Hepatocyte (in vitro differentiated cells): Measurements from ENCODE around the gene CCRL2. TPM values are rescaled to one million over a fixed set of nuclear protein-coding genes. Genes with fewer than 3 reads are reported as not detected.

Source experiments
- DNase-seq: peaks from one replicate; pipeline ENCODE4 v3.0.0-alpha.2; 2016; ENCODE audit warnings: low spot score
- H2AFZ ChIP-seq: fragments of 200-600 bp; sonication (generic); 2 replicates; pipeline ENCODE4 v1.6.0; 2016; ENCODE audit warnings: antibody characterized with exemption, mild to moderate bottlenecking
- H3K27ac ChIP-seq: fragments of 200-600 bp; sonication (generic); 2 replicates; pipeline ENCODE4 v1.5.1; 2016; ENCODE audit warnings: mild to moderate bottlenecking
- H3K27me3 ChIP-seq: fragments of 200-600 bp; sonication (generic); 2 replicates; pipeline ENCODE4 v1.6.1; 2016
- H3K36me3 ChIP-seq: fragments of 200-600 bp; sonication (generic); replicated peaks from 2 replicates; pipeline ENCODE4 v1.5.1; 2016; ENCODE audit warnings: low read depth; ENCODE audit not compliant: insufficient read depth
- H3K4me1 ChIP-seq: fragments of 200-600 bp; sonication (generic); 2 replicates; pipeline ENCODE4 v1.5.1; 2016; ENCODE audit warnings: mild to moderate bottlenecking, moderate library complexity; ENCODE audit not compliant: insufficient read depth
- H3K4me2 ChIP-seq: fragments of 200-600 bp; sonication (generic); 2 replicates; pipeline ENCODE4 v1.6.0; 2016
- H3K4me3 ChIP-seq: fragments of 200-600 bp; sonication (generic); 2 replicates; pipeline ENCODE4 v1.5.1; 2016; ENCODE audit warnings: mild to moderate bottlenecking
- H3K79me2 ChIP-seq: fragments of 200-600 bp; sonication (generic); 2 replicates; pipeline ENCODE4 v1.6.0; 2017; ENCODE audit warnings: mild to moderate bottlenecking
- H3K9me2 ChIP-seq: fragments of 200-600 bp; sonication (generic); replicated peaks from 2 replicates; pipeline ENCODE4 v1.6.0; 2017; ENCODE audit warnings: mild to moderate bottlenecking; ENCODE audit not compliant: insufficient read depth
- H3K9me3 ChIP-seq: fragments of 200-600 bp; sonication (generic); 2 replicates; pipeline ENCODE4 v1.5.1; 2016; ENCODE audit warnings: low read depth, mild to moderate bottlenecking
- H4K20me1 ChIP-seq: fragments of 200-600 bp; sonication (generic); 2 replicates; pipeline ENCODE4 v1.6.0; 2016; ENCODE audit warnings: mild to moderate bottlenecking; ENCODE audit not compliant: insufficient read depth, poor library complexity, severe bottlenecking
- EZH2 ChIP-seq: fragments of 200-600 bp; sonication (generic); IDR thresholded peaks from 2 replicates; pipeline ENCODE4 v1.6.1; 2016; ENCODE audit warnings: antibody characterized with exemption, mild to moderate bottlenecking, borderline replicate concordance
- EZH2phosphoT487 ChIP-seq: fragments of 200-600 bp; sonication (generic); IDR thresholded peaks from one replicate; pipeline ENCODE4 v1.6.1; 2018; ENCODE audit warnings: antibody characterized with exemption, mild to moderate bottlenecking, low read depth, moderate library complexity; ENCODE audit not compliant: unreplicated experiment, severe bottlenecking
- WGBS: methylation state at CpG from one replicate; pipeline ENCODE4 v1.1.6; 2016; ENCODE audit warnings: low lambda C conversion rate; ENCODE audit errors: missing lambda C conversion rate; 5-methylcytosine and 5-hydroxymethylcytosine counted together
- polyA plus RNA-seq: library from polyadenylated mRNA; unstranded; fragments of >200 nt; fragmentation: Nextera tagmentation; extraction: Ambion mirVana; gene quantifications from 2 replicates; pipeline ENCODE4 v1.2.1, GENCODE V29; 2016
- total RNA-seq: library from RNA; depleted of rRNA; stranded (reverse); fragments of >200 nt; gene quantifications from 2 replicates; pipeline ENCODE4 v1.2.3, GENCODE V29; 2014
- TF ChIP-seq, protein P1 (sequence below): fragments of 200-600 bp; sonication (generic); IDR thresholded peaks from 2 replicates; pipeline ENCODE4 v1.5.1; 2016; ENCODE audit warnings: antibody characterized with exemption, mild to moderate bottlenecking; ENCODE audit not compliant: poor library complexity

CCRL2 gene
- total and polyA plus RNA-seq, 2 experiments from 2014 or later, result 1.5 to 4.0 TPM

DNA sequence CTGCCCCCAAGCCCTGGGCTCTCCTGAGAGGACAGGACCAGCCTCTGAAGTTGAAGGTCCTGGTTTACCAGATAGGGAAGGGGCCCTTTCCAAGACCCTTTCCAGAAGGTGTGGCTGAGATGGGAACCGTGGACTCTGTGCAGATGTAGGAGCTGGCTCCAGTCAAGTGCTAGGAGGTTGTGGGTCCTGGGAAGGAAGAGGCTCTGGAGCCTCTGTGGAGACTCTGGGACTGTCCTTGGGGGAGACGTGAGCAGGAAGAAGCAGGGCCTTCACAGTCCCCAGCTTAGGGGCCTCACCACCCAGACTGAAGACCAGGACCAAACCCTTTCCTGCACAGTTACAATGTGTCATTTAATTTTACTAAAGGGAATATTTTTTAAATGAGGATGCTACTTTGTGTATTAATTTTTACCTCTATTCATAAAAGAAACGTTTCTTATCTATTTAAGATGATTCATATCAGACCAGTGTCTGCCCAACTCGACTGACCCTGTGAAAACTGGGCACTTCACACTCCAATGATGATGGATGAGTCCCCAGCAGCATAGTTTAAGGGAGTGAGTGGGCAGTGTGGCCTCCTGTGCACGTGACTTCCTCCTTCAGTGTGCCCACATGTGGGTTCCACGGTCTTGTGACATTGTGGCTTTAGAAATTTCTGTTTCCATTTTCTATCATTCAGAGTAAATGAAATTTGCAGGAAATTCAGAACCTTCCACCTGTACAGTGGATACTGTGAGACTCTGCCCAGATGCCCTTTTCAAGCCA, 11.1 kb upstream of the CCRL2 start:
- no peaks in the 10 kb centered on the region for H4K20me1 ChIP-seq
- no peak for DNase-seq
- H3K9me2 ChIP-seq, result no peaks in the 10 kb centered on the region
- H2AFZ ChIP-seq, result no peak overlapping the region
- no peaks in the 10 kb centered on the region for H3K4me1 ChIP-seq
- H3K27ac ChIP-seq, result no peak overlapping the region
- no peak overlapping the region for H3K4me3 ChIP-seq
- H3K9me3 ChIP-seq, result no peaks in the 10 kb centered on the region
- H3K27me3 ChIP-seq, result peaks cover 16% of the 10 kb centered on the region
- TF ChIP-seq EZH2phosphoT487, result no peak
- no peak for TF ChIP-seq EZH2
- TF ChIP-seq, protein P1, sequence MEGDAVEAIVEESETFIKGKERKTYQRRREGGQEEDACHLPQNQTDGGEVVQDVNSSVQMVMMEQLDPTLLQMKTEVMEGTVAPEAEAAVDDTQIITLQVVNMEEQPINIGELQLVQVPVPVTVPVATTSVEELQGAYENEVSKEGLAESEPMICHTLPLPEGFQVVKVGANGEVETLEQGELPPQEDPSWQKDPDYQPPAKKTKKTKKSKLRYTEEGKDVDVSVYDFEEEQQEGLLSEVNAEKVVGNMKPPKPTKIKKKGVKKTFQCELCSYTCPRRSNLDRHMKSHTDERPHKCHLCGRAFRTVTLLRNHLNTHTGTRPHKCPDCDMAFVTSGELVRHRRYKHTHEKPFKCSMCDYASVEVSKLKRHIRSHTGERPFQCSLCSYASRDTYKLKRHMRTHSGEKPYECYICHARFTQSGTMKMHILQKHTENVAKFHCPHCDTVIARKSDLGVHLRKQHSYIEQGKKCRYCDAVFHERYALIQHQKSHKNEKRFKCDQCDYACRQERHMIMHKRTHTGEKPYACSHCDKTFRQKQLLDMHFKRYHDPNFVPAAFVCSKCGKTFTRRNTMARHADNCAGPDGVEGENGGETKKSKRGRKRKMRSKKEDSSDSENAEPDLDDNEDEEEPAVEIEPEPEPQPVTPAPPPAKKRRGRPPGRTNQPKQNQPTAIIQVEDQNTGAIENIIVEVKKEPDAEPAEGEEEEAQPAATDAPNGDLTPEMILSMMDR, result no peak
- H3K79me2 ChIP-seq, result no peaks in the 10 kb centered on the region
- no peak overlapping the region for H3K4me2 ChIP-seq
- no peaks in the 10 kb centered on the region for H3K36me3 ChIP-seq
- 82% methylated on average over 6 of the region's 6 CpGs for WGBS

DNA sequence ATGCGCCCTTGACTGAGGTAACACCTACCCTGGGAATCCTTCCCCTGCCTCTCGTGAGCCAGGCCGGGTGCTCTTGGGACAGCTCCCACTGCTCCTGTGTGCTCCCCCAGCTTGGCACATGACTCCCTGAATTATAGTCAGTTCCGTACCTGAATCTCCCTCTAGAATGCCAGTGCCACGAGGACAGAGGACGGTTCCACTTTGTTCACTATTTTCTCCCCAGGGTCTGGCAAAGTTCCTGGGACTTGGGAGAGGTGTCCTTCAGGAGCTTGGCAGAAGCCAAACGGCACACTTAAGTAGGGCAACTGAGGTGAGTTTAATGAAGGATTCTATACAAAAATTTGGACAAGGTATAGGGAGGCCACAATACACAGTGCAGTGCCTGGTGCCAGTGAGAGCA, 9.9 kb upstream of the CCRL2 start:
- H3K79me2 ChIP-seq, result no peaks in the 10 kb centered on the region
- H3K36me3 ChIP-seq, result no peaks in the 10 kb centered on the region
- H4K20me1 ChIP-seq, result no peaks in the 10 kb centered on the region
- H3K27ac ChIP-seq, result no peak overlapping the region
- no peak overlapping the region for H3K4me2 ChIP-seq
- TF ChIP-seq EZH2 (no peak), EZH2phosphoT487 (no peak)
- TF ChIP-seq, protein P1, result no peak
- H3K9me2 ChIP-seq, result no peaks in the 10 kb centered on the region
- peaks cover 16% of the 10 kb centered on the region for H3K27me3 ChIP-seq
- H3K9me3 ChIP-seq, result no peaks in the 10 kb centered on the region
- H3K4me3 ChIP-seq, result no peak overlapping the region
- 91% methylated on average over 7 of the region's 7 CpGs for WGBS
- DNase-seq, result no peak
- no peaks in the 10 kb centered on the region for H3K4me1 ChIP-seq
- H2AFZ ChIP-seq, result no peak overlapping the region

DNA sequence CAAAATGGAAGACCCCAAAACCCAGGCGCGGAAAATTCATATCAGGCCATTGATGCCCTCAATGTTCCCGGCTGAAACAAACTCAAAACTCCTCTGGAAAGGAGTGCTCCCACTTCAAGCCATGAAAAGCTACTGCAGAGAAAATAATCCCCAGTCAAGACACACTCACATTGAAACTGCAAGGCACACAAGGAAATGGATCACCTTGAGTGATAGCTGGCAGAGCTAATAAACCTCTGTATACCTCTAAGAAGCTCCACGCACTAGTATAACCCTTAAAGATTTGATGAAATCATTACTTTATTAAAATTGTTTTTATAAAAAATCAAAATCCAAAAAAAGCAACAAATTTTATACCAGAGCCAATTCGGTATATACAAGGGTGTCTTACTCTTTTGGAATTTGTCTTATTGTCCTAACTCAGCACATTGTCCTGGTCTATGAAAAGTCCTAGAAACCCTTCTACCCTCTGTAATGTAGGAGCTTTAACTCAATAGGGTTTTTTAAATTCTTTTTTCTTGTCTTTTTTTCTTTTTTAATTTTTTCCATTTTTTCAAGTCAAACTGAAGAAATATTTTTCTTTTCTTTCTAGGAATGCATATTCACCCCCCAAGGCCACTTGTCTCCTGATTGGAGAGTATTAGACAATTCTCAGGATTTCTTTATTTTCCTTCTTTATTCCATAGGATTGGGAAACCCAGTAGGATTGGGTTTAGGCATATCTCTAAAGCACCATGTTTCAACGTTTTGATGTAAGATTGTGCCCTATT, 8.7 kb upstream of the CCRL2 start:
- no peak overlapping the region for H3K27ac ChIP-seq
- 89% methylated on average over 6 of the region's 6 CpGs for WGBS

DNA sequence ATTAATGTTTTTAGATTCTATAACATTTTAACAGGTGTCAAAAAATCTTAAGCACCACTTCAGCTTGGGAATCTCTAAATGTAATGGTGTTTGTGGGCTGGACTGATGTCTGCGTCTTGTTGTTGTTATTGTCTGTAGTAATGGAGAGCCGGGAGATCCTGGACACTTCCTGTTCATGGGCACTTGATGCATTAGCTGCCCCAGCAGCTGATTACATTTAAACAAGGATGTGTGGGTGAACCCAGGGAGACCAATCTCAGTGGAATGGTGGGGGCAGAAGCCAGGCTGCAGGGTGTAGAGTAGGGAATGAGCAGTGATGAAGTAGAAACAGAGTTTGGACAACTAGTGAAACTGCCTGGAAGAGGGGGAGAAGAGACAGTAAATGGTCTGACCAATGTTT, 8.0 kb upstream of the CCRL2 start:
- no peak for DNase-seq
- H3K4me2 ChIP-seq, result no peak overlapping the region

More for the DNA sequence above, 8.7 kb upstream of the CCRL2 start:
- Histone ChIP-seq H2AFZ (no peak overlapping the region), H3K4me3 (no peak overlapping the region), H3K9me2 (no peaks in the 10 kb centered on the region), H3K27me3 (peaks cover 18% of the 10 kb centered on the region), H3K9me3 (no peaks in the 10 kb centered on the region), H3K36me3 (no peaks in the 10 kb centered on the region), H4K20me1 (no peaks in the 10 kb centered on the region), H3K79me2 (no peaks in the 10 kb centered on the region), H3K4me2 (no peak overlapping the region), H3K4me1 (no peaks in the 10 kb centered on the region)
- no peak for DNase-seq
- no peak for TF ChIP-seq EZH2

More for the DNA sequence above, 8.0 kb upstream of the CCRL2 start:
- Histone ChIP-seq H4K20me1 (no peaks in the 10 kb centered on the region), H3K4me1 (no peaks in the 10 kb centered on the region), H3K9me2 (no peaks in the 10 kb centered on the region), H3K4me3 (no peak overlapping the region), H2AFZ (no peak overlapping the region), H3K79me2 (no peaks in the 10 kb centered on the region), H3K9me3 (no peaks in the 10 kb centered on the region), H3K27me3 (peaks cover 21% of the 10 kb centered on the region), H3K36me3 (no peaks in the 10 kb centered on the region), H3K27ac (no peak overlapping the region)
- WGBS, result 74% methylated on average over 2 of the region's 2 CpGs
- TF ChIP-seq, protein P1, result no peak
- TF ChIP-seq EZH2phosphoT487, result no peak
- TF ChIP-seq EZH2, result no peak
